ENCODE results near the gene TWF2.

GRCh38 chr3:52236424-52236886 lies 2.5 kb downstream of the TWF2 start:
- TF ChIP-seq CTCF (IDR thresholded peaks at IDR 0.05) (no peak), EP300 (IDR thresholded peaks at IDR 0.05) (no peak)

Measured in tibial nerve (tissue), 4 donors.